ENCODE measurements around the gene PLEKHG5.

GRCh38 chr1:6509919-6510291 lies 18.4 kb upstream of the PLEKHG5 start:
- no peak for TF ChIP-seq CTCF (IDR thresholded peaks at IDR 0.05)
- no peak for TF ChIP-seq POLR2A (IDR thresholded peaks at IDR 0.05)

Data from right lobe of liver (tissue), 4 donors.